ENCODE results near the gene LAMC2.

LAMC2 gene

GRCh38 chr1:183173828-183174227 is 12.2 kb upstream of the LAMC2 start:
- DNase-seq = no peak

GRCh38 chr1:183175631-183176030 is 10.4 kb upstream of the LAMC2 start:
- no peak for DNase-seq

GRCh38 chr1:183178545-183178944 is 7.5 kb upstream of the LAMC2 start:
- no peak for DNase-seq

- no peak for DNase-seq
Observed at GRCh38 chr1:183179033-183179432, 7.0 kb upstream of the LAMC2 start.

GRCh38 chr1:183180218-183180617 is 5.8 kb upstream of the LAMC2 start:
- DNase-seq = peak; percentile 60

- no peak for DNase-seq
Observed at GRCh38 chr1:183180634-183181056, 5.4 kb upstream of the LAMC2 start.

- no peak for DNase-seq
Observed at GRCh38 chr1:183186841-183187240, 777 bp downstream of the LAMC2 start.

GRCh38 chr1:183188240-183188639 is 2.2 kb downstream of the LAMC2 start:
- DNase-seq = no peak

GRCh38 chr1:183191833-183192232 is 5.8 kb downstream of the LAMC2 start:
- DNase-seq = no peak

- DNase-seq = no peak
Observed at GRCh38 chr1:183193963-183194525, 8.0 kb downstream of the LAMC2 start.

GRCh38 chr1:183194527-183195141 is 8.6 kb downstream of the LAMC2 start:
- no peak for DNase-seq

- DNase-seq = no peak
Observed at GRCh38 chr1:183195142-183195574, 9.1 kb downstream of the LAMC2 start.

GRCh38 chr1:183197762-183198161 is 11.7 kb downstream of the LAMC2 start:
- DNase-seq = no peak

- DNase-seq = no peak
Observed at GRCh38 chr1:183198463-183198862, 12.4 kb downstream of the LAMC2 start.

- DNase-seq = no peak
Observed at GRCh38 chr1:183199304-183199703, 13.2 kb downstream of the LAMC2 start.

GRCh38 chr1:183200451-183200850 is 14.4 kb downstream of the LAMC2 start:
- DNase-seq = no peak

GRCh38 chr1:183203094-183203493 is 17.0 kb downstream of the LAMC2 start:
- no peak for DNase-seq

GRCh38 chr1:183205196-183205781 is 19.2 kb downstream of the LAMC2 start:
- DNase-seq = no peak

GRCh38 chr1:183206538-183207122 is 20.6 kb downstream of the LAMC2 start:
- DNase-seq = no peak

GRCh38 chr1:183209533-183210158 is 23.6 kb downstream of the LAMC2 start:
- no peak for DNase-seq

- DNase-seq = no peak
Observed at GRCh38 chr1:183210681-183211080, 24.6 kb downstream of the LAMC2 start.

GRCh38 chr1:183212870-183213269 is 26.8 kb downstream of the LAMC2 start:
- no peak for DNase-seq

- DNase-seq = no peak
Observed at GRCh38 chr1:183214021-183214970, 28.2 kb downstream of the LAMC2 start.
